ENCODE results near the gene CAPN12. TPM values are rescaled to one million over a fixed set of nuclear protein-coding genes. Genes with fewer than 3 reads are reported as not detected.

The CAPN12 gene
- total and polyA plus RNA-seq, 2 of the 8 experiments (the other 6 are each of a cell fraction or from before 2014, with no cell fraction given): 8.8 to 20.0 TPM

GRCh38 chr19:38744298-38744681 is at the start of gene CAPN12 (continued):
- TF ChIP-seq, protein P1, sequence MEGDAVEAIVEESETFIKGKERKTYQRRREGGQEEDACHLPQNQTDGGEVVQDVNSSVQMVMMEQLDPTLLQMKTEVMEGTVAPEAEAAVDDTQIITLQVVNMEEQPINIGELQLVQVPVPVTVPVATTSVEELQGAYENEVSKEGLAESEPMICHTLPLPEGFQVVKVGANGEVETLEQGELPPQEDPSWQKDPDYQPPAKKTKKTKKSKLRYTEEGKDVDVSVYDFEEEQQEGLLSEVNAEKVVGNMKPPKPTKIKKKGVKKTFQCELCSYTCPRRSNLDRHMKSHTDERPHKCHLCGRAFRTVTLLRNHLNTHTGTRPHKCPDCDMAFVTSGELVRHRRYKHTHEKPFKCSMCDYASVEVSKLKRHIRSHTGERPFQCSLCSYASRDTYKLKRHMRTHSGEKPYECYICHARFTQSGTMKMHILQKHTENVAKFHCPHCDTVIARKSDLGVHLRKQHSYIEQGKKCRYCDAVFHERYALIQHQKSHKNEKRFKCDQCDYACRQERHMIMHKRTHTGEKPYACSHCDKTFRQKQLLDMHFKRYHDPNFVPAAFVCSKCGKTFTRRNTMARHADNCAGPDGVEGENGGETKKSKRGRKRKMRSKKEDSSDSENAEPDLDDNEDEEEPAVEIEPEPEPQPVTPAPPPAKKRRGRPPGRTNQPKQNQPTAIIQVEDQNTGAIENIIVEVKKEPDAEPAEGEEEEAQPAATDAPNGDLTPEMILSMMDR (IDR thresholded peaks at IDR 0.05; ENCODE audit: control extremely low read depth in 1 of 3, insufficient read depth in 1 of 3, low read depth in 1 of 3, low read length in 3 of 3): no peak
- TF ChIP-seq TBP (IDR thresholded peaks at IDR 0.05; ENCODE audit: low read depth, low read length) (no peak), TAF7 (optimal IDR thresholded peaks at IDR 0.05; ENCODE audit: borderline replicate concordance, low read depth, low read length) (no peak), SUZ12 (IDR thresholded peaks at IDR 0.05; ENCODE audit: low read length) (no peak)
